Ishikawa (cell line): Measurements from ENCODE around the gene STRIP1.

Source experiments
- CEBPB ChIP-seq: IDR thresholded peaks from 2 replicates; pipeline ENCODE4 v1.6.1; 2012
- CREB1 ChIP-seq: IDR thresholded peaks from 2 replicates; pipeline ENCODE4 v1.6.1; 2012; ENCODE audit warnings: low read depth
- EGR1 ChIP-seq: IDR thresholded peaks from 2 replicates; pipeline ENCODE4 v1.6.1; 2012
- EP300 ChIP-seq: IDR thresholded peaks from 2 replicates; pipeline ENCODE4 v1.6.1; 2012; ENCODE audit warnings: borderline replicate concordance
- FOXM1 ChIP-seq: IDR thresholded peaks from 2 replicates; pipeline ENCODE4 v1.6.1; 2012; ENCODE audit warnings: low read depth, borderline replicate concordance
- NFIC ChIP-seq: IDR thresholded peaks from 2 replicates; pipeline ENCODE4 v1.6.1; 2012
- RAD21 ChIP-seq: IDR thresholded peaks from 2 replicates; pipeline ENCODE4 v1.6.1; 2012; ENCODE audit warnings: low read depth
- REST ChIP-seq: IDR thresholded peaks from 2 replicates; pipeline ENCODE4 v1.6.1; 2012; ENCODE audit warnings: low read depth, mild to moderate bottlenecking
- TAF1 ChIP-seq: IDR thresholded peaks from 2 replicates; pipeline ENCODE4 v1.6.1; 2012; ENCODE audit warnings: low read depth, mild to moderate bottlenecking
- TCF12 ChIP-seq: IDR thresholded peaks from 2 replicates; pipeline ENCODE4 v1.6.1; 2012; ENCODE audit warnings: low read depth
- TEAD4 ChIP-seq: IDR thresholded peaks from 2 replicates; pipeline ENCODE4 v1.6.1; 2012
- USF1 ChIP-seq: IDR thresholded peaks from 2 replicates; pipeline ENCODE4 v1.6.1; 2012
- YY1 ChIP-seq: IDR thresholded peaks from 2 replicates; pipeline ENCODE4 v1.6.1; 2012; ENCODE audit warnings: low read depth
- ZBTB7A ChIP-seq: IDR thresholded peaks from 2 replicates; pipeline ENCODE4 v1.6.1; 2012; ENCODE audit warnings: low read depth
- TF ChIP-seq, protein P1 (sequence below): IDR thresholded peaks from 2 replicates; pipeline ENCODE4 v1.6.1; 2012

STRIP1 gene

DNA sequence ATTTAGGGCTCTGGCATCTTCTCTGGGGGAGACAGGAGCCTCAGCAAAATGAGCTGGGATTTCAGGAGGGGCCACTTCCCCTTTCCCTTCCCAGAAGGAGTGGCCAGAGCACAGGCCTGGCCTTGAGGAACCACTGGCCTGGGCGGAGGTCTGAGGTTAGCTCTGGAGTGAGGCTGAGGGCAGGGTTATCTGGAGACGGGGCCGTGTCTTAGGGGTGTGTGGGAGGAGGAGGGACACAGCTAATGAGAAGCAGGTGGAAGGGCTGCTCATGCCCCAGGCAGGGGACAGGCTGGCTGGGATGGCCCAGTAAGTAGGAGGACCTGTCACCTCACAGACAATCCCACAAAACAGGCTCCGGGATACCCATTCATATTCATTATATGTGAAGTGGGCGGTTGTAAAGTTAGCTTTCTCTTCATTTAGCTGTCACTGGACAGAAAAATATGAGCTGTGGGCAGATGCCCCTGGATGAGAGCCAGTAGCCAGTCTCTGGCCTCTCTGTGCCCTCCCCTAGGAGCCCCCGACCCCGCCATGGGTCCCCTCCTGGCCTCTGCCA is 23.6 kb downstream of the STRIP1 start:
- TF ChIP-seq CREB1 (no peak), REST (no peak), TEAD4 (no peak), TCF12 (no peak), CEBPB (no peak), NFIC (no peak), EP300 (no peak), ZBTB7A (no peak), FOXM1 (no peak), RAD21 (no peak), YY1 (no peak), EGR1 (no peak), TAF1 (no peak), USF1 (no peak)
- TF ChIP-seq, protein P1, sequence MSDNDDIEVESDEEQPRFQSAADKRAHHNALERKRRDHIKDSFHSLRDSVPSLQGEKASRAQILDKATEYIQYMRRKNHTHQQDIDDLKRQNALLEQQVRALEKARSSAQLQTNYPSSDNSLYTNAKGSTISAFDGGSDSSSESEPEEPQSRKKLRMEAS: no peak

DNA sequence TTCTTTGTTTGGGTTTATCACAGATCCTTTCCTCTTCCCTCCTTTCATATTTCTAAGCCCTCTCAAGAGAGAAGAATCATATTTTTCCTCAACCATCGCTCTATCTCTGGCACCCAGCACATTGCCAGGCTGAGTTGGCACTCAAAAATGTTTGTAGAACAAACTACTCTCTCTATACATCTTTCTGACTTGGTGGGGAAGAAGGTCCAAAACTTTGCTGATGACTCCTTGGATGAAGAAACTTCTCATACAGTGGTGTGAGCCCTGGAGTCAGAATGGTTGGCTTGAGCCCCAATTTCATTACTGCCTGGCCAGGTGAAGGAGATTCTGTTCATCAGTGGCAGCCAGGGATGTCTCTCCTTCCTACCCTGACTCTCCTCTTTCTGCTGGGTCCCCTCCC is 24.2 kb downstream of the STRIP1 start:
- TF ChIP-seq EP300 (no peak), USF1 (no peak), CEBPB (no peak), RAD21 (no peak), YY1 (no peak), EGR1 (no peak), NFIC (no peak), REST (no peak), TAF1 (no peak), TEAD4 (no peak), TCF12 (no peak), FOXM1 (no peak), ZBTB7A (no peak), CREB1 (no peak)
- TF ChIP-seq, protein P1: no peak

- TF ChIP-seq TEAD4 (no peak), YY1 (no peak), EGR1 (no peak), REST (no peak)
Observed at GRCh38 chr1:110059133-110059863, 24.9 kb downstream of the STRIP1 start.

DNA sequence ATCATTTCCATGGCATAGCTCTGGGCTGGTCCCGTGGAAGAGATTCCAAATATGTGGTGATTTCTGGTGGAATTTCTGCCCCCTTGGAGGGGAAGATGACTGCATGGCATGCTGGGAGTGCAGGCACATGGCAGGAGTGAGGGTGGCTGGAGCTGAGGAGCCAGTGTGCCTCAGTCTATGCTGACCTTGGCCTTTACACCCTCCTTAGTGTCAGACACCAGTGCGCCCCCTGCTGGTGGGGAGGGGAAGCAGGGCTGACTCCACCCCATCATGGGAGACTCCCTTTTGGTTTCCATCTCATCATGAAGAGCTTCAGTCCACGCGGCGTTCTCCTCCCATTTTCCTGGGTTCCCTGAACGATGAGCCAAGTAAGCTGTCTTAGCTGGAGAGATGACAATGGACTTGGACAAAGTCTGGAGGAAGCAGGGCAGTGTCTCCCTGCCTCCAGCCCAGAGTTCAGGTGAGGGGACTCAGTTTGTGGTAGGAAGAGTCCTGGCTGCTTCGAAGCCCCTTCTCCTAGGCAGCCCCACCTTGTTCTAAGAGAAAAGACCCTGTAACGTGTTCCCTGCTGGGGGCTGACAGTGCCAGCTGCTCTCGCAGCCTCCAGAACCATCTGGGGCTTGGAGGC is 25.7 kb downstream of the STRIP1 start:
- no peak for TF ChIP-seq CEBPB

DNA sequence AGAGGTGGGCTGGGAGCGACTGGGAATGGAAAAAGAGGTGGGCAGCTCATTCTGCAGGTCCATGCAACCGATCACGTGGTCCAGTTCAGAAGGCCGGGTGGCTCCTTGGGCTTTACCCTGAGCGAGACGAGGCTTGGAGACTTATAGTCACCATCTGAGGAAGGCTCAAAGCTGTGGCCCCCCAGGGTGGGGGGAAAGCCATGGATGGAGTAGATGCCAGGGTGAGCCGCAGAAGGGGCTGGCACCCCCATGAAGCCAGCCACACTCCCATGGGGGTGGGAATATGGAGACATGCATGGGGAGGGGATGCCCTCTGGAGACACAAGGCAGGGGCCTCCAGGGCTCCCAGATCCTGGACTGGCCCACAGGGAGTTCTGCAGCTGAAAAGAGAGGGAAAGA is 26.2 kb downstream of the STRIP1 start:
- TF ChIP-seq NFIC (no peak), RAD21 (no peak), TEAD4 (no peak), REST (no peak), YY1 (no peak), CREB1 (no peak)
